HG03045 (cell line): ENCODE results near the gene TEDC1.

Experiments
- ATAC-seq: cut with Tn5 transposase; IDR thresholded peaks from one replicate; pipeline ENCODE4 v1.9.1; 2021; ENCODE audit warnings: mild to moderate bottlenecking, moderate library complexity; ENCODE audit not compliant: unreplicated experiment

The TEDC1 gene

DNA sequence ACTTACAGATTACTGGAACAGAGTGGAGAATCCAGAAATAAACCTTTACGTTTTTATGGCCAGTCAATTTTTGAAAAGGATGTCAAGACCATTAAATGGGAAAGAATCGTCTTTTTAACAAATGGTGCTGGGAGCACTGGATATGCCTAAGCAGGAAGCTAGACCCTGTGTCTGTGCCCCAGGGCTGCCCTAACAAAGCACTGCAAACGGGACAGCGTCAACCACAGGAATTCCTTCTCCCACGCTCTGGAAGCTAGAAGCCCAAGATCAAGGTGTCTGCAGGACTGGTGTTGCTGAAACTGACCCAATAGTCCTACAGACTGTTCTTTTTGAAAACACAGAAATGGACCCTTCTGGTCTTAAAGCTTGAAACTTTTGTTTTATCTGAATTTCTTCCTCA lies 26.1 kb downstream of the TEDC1 start:
- no peak for ATAC-seq

GRCh38 chr14:105519946-105520698 lies 29.1 kb downstream of the TEDC1 start:
- no peak for ATAC-seq

GRCh38 chr14:105525326-105525725 lies 34.3 kb downstream of the TEDC1 start:
- ATAC-seq, result no peak

GRCh38 chr14:105525861-105526775 lies 35.1 kb downstream of the TEDC1 start, which contains the start of gene TMEM121:
Gene TMEM121, plus strand, starts transcription at chr14:105526583. Its CDS starts 2,252 bp downstream, at chr14:105528835.
- no peak for ATAC-seq

DNA sequence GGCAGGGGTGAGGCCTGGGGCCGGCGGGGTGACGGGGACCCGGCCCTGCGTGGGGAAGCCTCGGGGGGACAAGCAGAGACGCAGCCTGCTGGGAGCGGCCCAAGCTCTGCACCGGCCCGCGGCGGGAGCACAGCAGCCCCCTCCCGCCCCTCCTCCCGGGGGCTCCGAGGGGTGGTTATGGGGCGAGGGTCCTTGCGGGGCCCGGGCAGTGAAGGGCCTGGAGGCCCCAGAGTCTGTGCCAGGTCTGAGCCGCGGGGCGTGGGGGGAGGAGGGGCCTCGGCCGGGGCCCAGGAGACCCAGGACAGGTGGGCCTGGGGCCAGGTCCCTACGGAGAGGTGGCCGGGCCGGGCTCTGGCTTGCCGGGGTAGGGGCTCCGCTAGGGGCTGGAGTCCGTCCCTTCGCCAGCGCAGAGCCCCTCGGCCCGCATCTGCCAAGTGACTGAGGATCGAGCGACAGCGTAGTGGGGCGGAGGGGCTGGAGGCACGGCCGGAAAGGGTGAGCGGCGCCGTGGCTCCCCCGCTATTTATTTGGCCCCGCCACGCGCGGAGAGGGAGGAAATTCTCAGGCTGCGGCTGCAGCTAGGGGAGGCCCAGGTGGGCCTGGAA lies 35.8 kb downstream of the TEDC1 start:
- ATAC-seq, result no peak

GRCh38 chr14:105527381-105527825 lies 36.4 kb downstream of the TEDC1 start:
- no peak for ATAC-seq

DNA sequence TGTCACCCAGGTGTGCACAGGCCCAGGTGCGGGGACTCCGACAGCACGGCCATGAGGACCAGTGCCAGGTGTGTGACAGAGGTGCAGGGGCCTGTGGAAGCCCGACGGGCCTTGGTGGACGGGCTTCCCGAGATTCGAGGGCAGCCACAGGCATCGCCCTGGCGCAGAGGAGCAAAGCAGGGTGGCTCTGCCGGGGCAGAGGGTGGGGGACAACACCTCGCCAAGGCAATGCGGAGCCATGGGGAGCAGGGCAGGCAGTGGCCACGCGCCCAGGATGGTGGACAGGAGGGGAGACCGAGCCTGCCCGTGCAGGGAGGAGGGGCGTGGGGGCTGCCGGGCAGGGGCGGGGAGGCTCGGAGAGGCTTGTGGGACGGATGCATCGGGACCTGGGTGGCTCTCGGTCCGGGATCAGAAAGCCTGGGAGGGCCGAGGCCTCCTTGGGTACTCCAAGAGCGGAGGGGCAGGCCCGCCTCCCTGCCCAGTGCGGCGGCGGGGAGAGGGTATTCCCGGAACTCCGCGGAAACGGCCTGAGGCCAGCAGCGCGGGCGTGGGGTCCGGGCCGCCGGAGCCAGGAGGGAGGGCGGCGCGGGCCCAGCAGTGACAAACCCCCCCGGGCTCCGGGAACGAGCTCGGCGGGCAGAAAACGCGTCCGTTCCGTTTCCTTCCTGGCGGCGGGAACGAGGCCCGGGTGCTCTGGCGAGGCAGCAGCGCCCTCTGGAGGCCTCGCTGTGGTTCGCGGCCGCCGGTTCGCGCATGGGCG lies 37.0 kb downstream of the TEDC1 start:
- ATAC-seq, result no peak

GRCh38 chr14:105528586-105529318 lies 37.7 kb downstream of the TEDC1 start:
- ATAC-seq, result no peak

GRCh38 chr14:105529319-105529568 lies 38.2 kb downstream of the TEDC1 start:
- no peak for ATAC-seq

DNA sequence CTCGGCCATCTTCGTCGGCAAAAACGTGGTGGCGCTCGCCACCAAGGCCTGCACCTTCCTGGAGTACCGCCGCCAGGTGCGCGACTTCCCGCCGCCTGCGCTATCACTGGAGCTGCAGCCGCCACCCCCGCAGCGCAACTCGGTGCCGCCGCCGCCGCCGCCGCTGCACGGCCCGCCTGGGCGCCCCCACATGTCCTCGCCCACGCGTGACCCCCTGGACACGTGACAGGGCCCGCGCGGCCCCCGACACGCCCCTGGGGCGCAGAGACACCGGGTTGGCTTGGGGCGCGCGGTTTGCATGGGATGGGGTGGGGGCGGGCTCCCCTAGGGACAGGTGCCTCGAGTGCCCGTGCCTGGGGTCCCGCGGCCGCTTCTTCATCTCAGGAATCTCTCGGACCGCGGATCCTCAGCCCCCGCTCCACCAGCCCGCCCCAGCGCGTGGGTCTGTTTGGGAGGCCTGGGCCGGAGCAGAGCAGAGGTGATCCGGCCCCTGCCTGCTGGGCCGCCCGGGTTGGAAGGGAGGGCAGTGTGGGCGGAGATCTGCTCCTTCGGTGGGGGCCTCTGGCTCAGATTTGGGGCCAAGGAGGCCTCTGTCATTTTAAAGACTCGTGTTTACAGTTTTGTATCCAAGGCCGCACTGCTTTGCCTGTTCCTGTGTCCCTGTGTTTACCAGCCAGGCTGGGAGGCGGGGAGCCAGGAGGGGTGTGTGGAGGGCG lies 38.7 kb downstream of the TEDC1 start:
- no peak for ATAC-seq

GRCh38 chr14:105530285-105531087 lies 39.4 kb downstream of the TEDC1 start:
- no peak for ATAC-seq

DNA sequence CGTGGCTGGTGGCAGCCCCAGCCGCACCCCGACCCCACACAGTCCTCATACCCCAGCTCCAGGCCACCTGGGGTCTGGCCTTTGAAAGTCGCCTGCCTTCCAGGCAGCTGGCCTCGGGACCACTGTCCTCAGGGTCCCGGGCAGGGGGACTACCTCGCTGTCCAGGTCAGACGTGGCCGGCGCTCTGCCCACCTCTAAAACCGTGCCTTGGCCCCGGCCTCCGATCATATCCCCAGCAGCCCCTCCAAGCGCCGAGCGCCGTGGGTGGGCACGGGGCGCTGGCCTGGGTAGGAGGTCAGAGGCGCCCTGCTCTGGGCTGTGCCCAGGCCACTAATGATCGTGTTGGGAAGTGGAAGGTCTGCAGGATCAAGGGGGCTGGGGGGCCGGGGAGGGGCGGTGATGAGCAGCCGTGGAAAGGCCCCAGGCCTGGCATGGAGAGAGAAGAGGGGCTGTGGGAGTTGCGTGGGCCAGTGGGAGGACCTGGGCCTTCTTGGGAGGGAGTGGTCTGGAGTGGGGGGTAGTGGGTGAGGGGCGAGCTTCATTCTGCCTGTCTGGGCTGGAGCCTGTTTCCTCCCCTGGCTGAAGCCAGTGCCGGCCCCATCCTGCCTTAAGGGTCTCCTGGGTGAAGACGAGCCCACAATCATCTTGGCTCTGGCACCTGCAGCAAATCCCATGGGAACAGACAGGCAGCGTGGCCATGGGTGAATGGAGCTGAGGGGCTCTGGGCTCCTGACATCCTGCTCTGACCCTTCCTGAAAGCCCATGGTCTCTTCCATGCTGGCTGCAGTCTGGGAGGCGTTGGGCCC lies 40.2 kb downstream of the TEDC1 start:
- no peak for ATAC-seq

- ATAC-seq, result no peak
Measured at GRCh38 chr14:105531894-105532623, 41.0 kb downstream of the TEDC1 start.

- ATAC-seq, result no peak
Measured at GRCh38 chr14:105532735-105533141, 41.7 kb downstream of the TEDC1 start.

GRCh38 chr14:105533391-105533790 lies 42.3 kb downstream of the TEDC1 start:
- no peak for ATAC-seq

- ATAC-seq, result no peak
Measured at GRCh38 chr14:105533811-105534498, 42.9 kb downstream of the TEDC1 start.

DNA sequence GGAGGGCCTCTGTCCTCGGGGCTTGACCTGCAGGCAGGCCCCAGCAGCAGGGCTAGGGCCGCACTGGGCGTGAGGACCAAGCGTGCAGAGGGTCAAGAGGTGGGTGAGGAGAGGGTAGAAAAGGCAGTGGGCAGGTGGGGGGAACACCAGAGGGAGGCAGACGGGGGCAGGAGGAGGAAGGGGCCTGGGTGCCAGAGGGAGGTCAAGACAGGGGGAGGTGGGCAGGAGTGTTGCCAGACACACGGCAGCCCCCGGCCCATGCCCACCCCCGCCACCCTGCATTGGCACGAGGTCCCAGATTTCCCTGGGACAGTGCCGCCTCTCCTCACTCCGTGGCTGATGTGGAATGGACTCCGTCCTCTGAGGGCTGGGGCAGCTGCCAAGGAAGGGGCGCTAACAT lies 43.5 kb downstream of the TEDC1 start:
- ATAC-seq, result no peak
